Measurements from ENCODE around the gene HSD17B11.
"Not testable (repeated sequence)": the region's sequence is repeated elsewhere in the genome, so short reads cannot be mapped to it uniquely, and the experiment has no call there.

HSD17B11 gene

DNA sequence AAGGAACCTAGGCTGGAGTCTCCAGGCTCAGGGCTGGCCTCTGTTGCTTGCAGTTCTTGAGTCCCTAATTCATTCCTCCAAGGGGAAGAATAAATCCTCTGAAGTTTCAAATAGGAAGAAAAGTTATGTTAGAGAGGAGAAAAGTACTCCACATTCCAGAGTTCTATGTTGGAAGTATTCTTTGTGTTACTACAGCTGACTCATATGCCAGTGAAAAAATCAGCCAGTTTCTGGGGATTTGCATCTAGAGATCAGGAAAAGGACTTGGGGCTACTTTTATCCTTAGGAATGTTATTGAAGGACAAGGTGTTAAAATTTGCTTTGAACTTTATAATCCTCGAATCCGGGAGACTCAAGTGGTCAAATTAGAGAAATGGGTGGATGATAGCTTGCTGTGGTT lies 19.7 kb upstream of the HSD17B11 start:
- H2AK5ac ChIP-seq (ENCODE audit: low read length, severe bottlenecking), result no peak overlapping the region
- H3K23ac ChIP-seq (ENCODE audit: low read length in 2 of 2), result no peak overlapping the region
- H3K4me3 ChIP-seq (ENCODE audit: insufficient read depth in 1 of 2, low read depth in 1 of 2, low read length in 2 of 2), result no peak overlapping the region
- H2BK15ac ChIP-seq (ENCODE audit: low read depth, poor library complexity, severe bottlenecking), result no peak overlapping the region
- peaks cover 0 to 3% of the 10 kb centered on the region in 2 experiments for H3K27me3 ChIP-seq (ENCODE audit: control insufficient read depth in 1 of 2, insufficient read depth in 1 of 2, low read length in 2 of 2)
- H2AFZ ChIP-seq (ENCODE audit: low read depth, low read length), result no peak overlapping the region
- 91% methylated on average over 2 of the region's 2 CpGs for WGBS
- no peaks in the 10 kb centered on the region for H3K79me1 ChIP-seq (replicated peaks; ENCODE audit: low read length, poor library complexity, severe bottlenecking)
- H3K36me3 ChIP-seq (ENCODE audit: control insufficient read depth in 1 of 2, insufficient read depth in 2 of 2, low read depth in 1 of 2, low read length in 2 of 2), result no peaks in the 10 kb centered on the region
- no peak overlapping the region for H2BK5ac ChIP-seq (ENCODE audit: low read depth, low read length, poor library complexity, severe bottlenecking)
- no peak overlapping the region for H3K4me2 ChIP-seq (ENCODE audit: low read length, poor library complexity, severe bottlenecking)
- H2BK120ac ChIP-seq (ENCODE audit: low read depth, low read length), result no peak overlapping the region
- H3K9ac ChIP-seq (ENCODE audit: low read length), result no peak overlapping the region
- DNase-seq, result peak; percentile 53
- H2BK12ac ChIP-seq (ENCODE audit: low read length in 2 of 2), result peak overlapping the region in 1 of 2 experiments; percentile 42
- no peaks in the 10 kb centered on the region for H3K9me3 ChIP-seq (ENCODE audit: control insufficient read depth, low read length)
- H4K8ac ChIP-seq (ENCODE audit: low read length), result peak overlapping the region; percentile 19
- no peak overlapping the region for H3K27ac ChIP-seq (ENCODE audit: low read length, poor library complexity, severe bottlenecking)
- no peak overlapping the region for H3K14ac ChIP-seq (ENCODE audit: low read length in 2 of 2)
- H3K4ac ChIP-seq (ENCODE audit: low read depth in 1 of 2, low read length in 2 of 2), result peak overlapping the region in 1 of 2 experiments; percentile 67
- no peak overlapping the region for H4K91ac ChIP-seq (ENCODE audit: low read length)
- peak overlapping the region in 1 of 2 experiments; percentile 62 for H3K18ac ChIP-seq (ENCODE audit: low read depth in 1 of 2, low read length in 2 of 2)
- H3K4me1 ChIP-seq (ENCODE audit: control insufficient read depth, insufficient read depth, low read depth, low read length), result no peaks in the 10 kb centered on the region

DNA sequence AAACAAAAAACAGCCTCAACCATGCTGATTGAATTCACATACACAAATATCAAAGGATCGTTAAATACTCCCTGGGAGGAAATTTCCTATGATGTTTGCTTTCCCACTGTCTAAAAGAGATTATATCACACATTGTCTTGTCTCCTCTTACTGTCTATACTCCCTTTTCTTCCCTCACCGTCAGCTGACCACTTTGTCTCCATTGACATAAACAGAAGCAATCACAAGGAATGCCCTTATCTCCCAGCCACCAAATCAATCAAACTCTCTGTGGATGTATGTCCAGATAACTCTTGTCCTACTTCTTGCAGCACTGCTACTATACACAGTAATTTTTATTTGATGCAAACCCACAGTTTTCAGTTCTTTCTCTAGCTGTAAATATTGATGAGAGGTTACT lies 19.2 kb upstream of the HSD17B11 start:
- Histone ChIP-seq H3K27me3 (ENCODE audit: control insufficient read depth in 1 of 2, insufficient read depth in 1 of 2, low read length in 2 of 2) (peaks cover 0 to 3% of the 10 kb centered on the region in 2 experiments), H3K36me3 (ENCODE audit: control insufficient read depth in 1 of 2, insufficient read depth in 2 of 2, low read depth in 1 of 2, low read length in 2 of 2) (no peaks in the 10 kb centered on the region), H3K4me1 (ENCODE audit: control insufficient read depth, insufficient read depth, low read depth, low read length) (no peaks in the 10 kb centered on the region), H4K91ac (ENCODE audit: low read length) (no peak overlapping the region), H3K14ac (ENCODE audit: low read length in 2 of 2) (no peak overlapping the region), H3K4me3 (ENCODE audit: insufficient read depth in 1 of 2, low read depth in 1 of 2, low read length in 2 of 2) (no peak overlapping the region), H2BK15ac (ENCODE audit: low read depth, poor library complexity, severe bottlenecking) (no peak overlapping the region), H4K8ac (ENCODE audit: low read length) (no peak overlapping the region), H2BK12ac (ENCODE audit: low read length in 2 of 2) (no peak overlapping the region), H3K79me1 (replicated peaks; ENCODE audit: low read length, poor library complexity, severe bottlenecking) (no peaks in the 10 kb centered on the region), H2AK5ac (ENCODE audit: low read length, severe bottlenecking) (no peak overlapping the region), H3K18ac (ENCODE audit: low read depth in 1 of 2, low read length in 2 of 2) (peak overlapping the region in 1 of 2 experiments; percentile 50), H2BK5ac (ENCODE audit: low read depth, low read length, poor library complexity, severe bottlenecking) (no peak overlapping the region), H3K23ac (ENCODE audit: low read length in 2 of 2) (no peak overlapping the region), H2BK120ac (ENCODE audit: low read depth, low read length) (no peak overlapping the region), H2AFZ (ENCODE audit: low read depth, low read length) (no peak overlapping the region), H3K27ac (ENCODE audit: low read length, poor library complexity, severe bottlenecking) (no peak overlapping the region), H3K4me2 (ENCODE audit: low read length, poor library complexity, severe bottlenecking) (no peak overlapping the region), H3K4ac (ENCODE audit: low read depth in 1 of 2, low read length in 2 of 2) (no peak overlapping the region), H3K9ac (ENCODE audit: low read length) (no peak overlapping the region), H3K9me3 (ENCODE audit: control insufficient read depth, low read length) (no peaks in the 10 kb centered on the region)
- peak; percentile 72 for DNase-seq
- 56% methylated on average over 2 of the region's 2 CpGs for WGBS

DNA sequence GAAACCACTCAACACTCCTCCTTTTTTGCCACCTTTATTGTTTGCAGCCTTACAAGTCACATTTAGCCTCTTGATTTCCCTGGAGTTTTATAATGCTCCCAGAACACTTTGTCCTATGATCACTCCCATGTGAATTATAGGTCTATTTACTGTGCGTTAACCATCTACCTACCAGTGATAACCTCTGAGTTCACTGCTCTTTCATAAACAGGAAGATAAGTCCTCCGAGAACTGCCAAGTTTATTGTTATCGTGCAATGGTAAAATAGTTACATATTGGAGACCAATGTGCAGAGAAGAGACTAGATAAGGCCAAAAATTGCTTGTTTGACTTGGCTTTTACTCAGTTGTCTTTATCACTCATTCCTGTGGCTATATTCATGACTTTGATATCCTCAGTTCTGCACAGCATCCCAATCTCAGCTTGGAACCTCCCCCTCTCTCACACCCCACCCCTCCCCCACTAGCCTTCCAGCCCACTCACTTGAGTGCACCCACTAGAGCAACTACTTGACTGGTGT lies 18.5 kb upstream of the HSD17B11 start:
- no peak overlapping the region for H2BK5ac ChIP-seq (ENCODE audit: low read depth, low read length, poor library complexity, severe bottlenecking)
- no peaks in the 10 kb centered on the region for H3K79me1 ChIP-seq (replicated peaks; ENCODE audit: low read length, poor library complexity, severe bottlenecking)
- H3K9me3 ChIP-seq (ENCODE audit: control insufficient read depth, low read length), result no peaks in the 10 kb centered on the region
- H2BK15ac ChIP-seq (ENCODE audit: low read depth, poor library complexity, severe bottlenecking), result no peak overlapping the region
- H3K36me3 ChIP-seq (ENCODE audit: control insufficient read depth in 1 of 2, insufficient read depth in 2 of 2, low read depth in 1 of 2, low read length in 2 of 2), result no peaks in the 10 kb centered on the region
- H3K18ac ChIP-seq (ENCODE audit: low read depth in 1 of 2, low read length in 2 of 2), result peak overlapping the region in 1 of 2 experiments; percentile 50
- H3K4me2 ChIP-seq (ENCODE audit: low read length, poor library complexity, severe bottlenecking), result no peak overlapping the region
- no peak overlapping the region for H3K9ac ChIP-seq (ENCODE audit: low read length)
- H3K27ac ChIP-seq (ENCODE audit: low read length, poor library complexity, severe bottlenecking), result no peak overlapping the region
- DNase-seq, result no peak
- peak overlapping the region in 1 of 2 experiments; percentile 25 for H2BK12ac ChIP-seq (ENCODE audit: low read length in 2 of 2)
- WGBS, result 84% methylated on average over 3 of the region's 3 CpGs
- peaks cover 0 to 3% of the 10 kb centered on the region in 2 experiments for H3K27me3 ChIP-seq (ENCODE audit: control insufficient read depth in 1 of 2, insufficient read depth in 1 of 2, low read length in 2 of 2)
- H3K4me3 ChIP-seq (ENCODE audit: insufficient read depth in 1 of 2, low read depth in 1 of 2, low read length in 2 of 2), result no peak overlapping the region
- H3K4me1 ChIP-seq (ENCODE audit: control insufficient read depth, insufficient read depth, low read depth, low read length), result no peaks in the 10 kb centered on the region
- no peak overlapping the region for H4K8ac ChIP-seq (ENCODE audit: low read length)
- H3K23ac ChIP-seq (ENCODE audit: low read length in 2 of 2), result no peak overlapping the region
- no peak overlapping the region for H2AK5ac ChIP-seq (ENCODE audit: low read length, severe bottlenecking)
- no peak overlapping the region for H2BK120ac ChIP-seq (ENCODE audit: low read depth, low read length)
- no peak overlapping the region for H2AFZ ChIP-seq (ENCODE audit: low read depth, low read length)
- H3K4ac ChIP-seq (ENCODE audit: low read depth in 1 of 2, low read length in 2 of 2), result peak overlapping the region in 1 of 2 experiments; percentile 35
- H3K14ac ChIP-seq (ENCODE audit: low read length in 2 of 2), result no peak overlapping the region
- no peak overlapping the region for H4K91ac ChIP-seq (ENCODE audit: low read length)

DNA sequence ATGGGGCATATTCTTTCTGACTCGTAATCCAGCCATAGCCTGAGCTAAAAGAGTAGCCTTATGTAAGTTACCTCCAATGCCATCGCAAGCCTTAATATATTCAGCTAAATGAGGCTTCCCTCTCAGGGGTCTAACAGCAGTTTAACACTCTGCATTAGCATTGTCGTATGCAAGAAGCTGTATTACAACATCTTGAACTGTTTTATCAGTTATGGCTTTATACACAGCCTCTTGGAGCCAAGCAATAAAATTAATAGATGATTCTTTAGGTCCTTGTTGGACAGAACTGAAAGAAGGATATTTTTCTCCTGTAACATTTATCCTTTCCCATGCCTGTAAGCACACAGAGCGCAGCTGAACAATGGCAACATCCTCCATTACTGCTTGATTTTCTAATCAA lies 15.9 kb upstream of the HSD17B11 start:
- not testable (repeated sequence) for H3K4ac ChIP-seq (ENCODE audit: low read depth in 1 of 2, low read length in 2 of 2); H2AFZ ChIP-seq (ENCODE audit: low read depth, low read length); H4K8ac ChIP-seq (ENCODE audit: low read length); H3K14ac ChIP-seq (ENCODE audit: low read length in 2 of 2); H3K4me2 ChIP-seq (ENCODE audit: low read length, poor library complexity, severe bottlenecking); H2BK120ac ChIP-seq (ENCODE audit: low read depth, low read length); H2BK5ac ChIP-seq (ENCODE audit: low read depth, low read length, poor library complexity, severe bottlenecking); H2BK15ac ChIP-seq (ENCODE audit: low read depth, poor library complexity, severe bottlenecking); H3K9ac ChIP-seq (ENCODE audit: low read length); H3K23ac ChIP-seq (ENCODE audit: low read length in 2 of 2); H3K36me3 ChIP-seq (ENCODE audit: control insufficient read depth in 1 of 2, insufficient read depth in 2 of 2, low read depth in 1 of 2, low read length in 2 of 2); H3K27ac ChIP-seq (ENCODE audit: low read length, poor library complexity, severe bottlenecking); DNase-seq; H3K4me1 ChIP-seq (ENCODE audit: control insufficient read depth, insufficient read depth, low read depth, low read length); H4K91ac ChIP-seq (ENCODE audit: low read length); H2AK5ac ChIP-seq (ENCODE audit: low read length, severe bottlenecking); H3K9me3 ChIP-seq (ENCODE audit: control insufficient read depth, low read length); H3K79me1 ChIP-seq (replicated peaks; ENCODE audit: low read length, poor library complexity, severe bottlenecking); H3K27me3 ChIP-seq (ENCODE audit: control insufficient read depth in 1 of 2, insufficient read depth in 1 of 2, low read length in 2 of 2); H2BK12ac ChIP-seq (ENCODE audit: low read length in 2 of 2); H3K18ac ChIP-seq (ENCODE audit: low read depth in 1 of 2, low read length in 2 of 2); H3K4me3 ChIP-seq (ENCODE audit: insufficient read depth in 1 of 2, low read depth in 1 of 2, low read length in 2 of 2)
- WGBS, result 91% methylated on average over 4 of the region's 4 CpGs
